Measurements from ENCODE around the gene SCRN2. TPM values are rescaled to one million over a fixed set of nuclear protein-coding genes. Genes with fewer than 3 reads are reported as not detected.

The SCRN2 gene
- total RNA-seq, 1 donor from 2014 or later = 21.3 TPM

GRCh38 chr17:47872019-47872650 lies 31.1 kb upstream of the SCRN2 start:
- DNase-seq (ENCODE audit: low read depth) = no peak

- no peak for DNase-seq (ENCODE audit: low read depth)
Measured at GRCh38 chr17:47871048-47871447, 30.0 kb upstream of the SCRN2 start.

GRCh38 chr17:47870056-47870455 lies 29.0 kb upstream of the SCRN2 start:
- DNase-seq (ENCODE audit: low read depth) = no peak

GRCh38 chr17:47869114-47869513 lies 28.0 kb upstream of the SCRN2 start:
- no peak for DNase-seq (ENCODE audit: low read depth)

GRCh38 chr17:47867813-47868533 lies 26.9 kb upstream of the SCRN2 start:
- DNase-seq (ENCODE audit: low read depth) = no peak

- no peak for DNase-seq (ENCODE audit: low read depth)
Measured at GRCh38 chr17:47866941-47867340, 25.9 kb upstream of the SCRN2 start.

- peak; percentile 59 for DNase-seq (ENCODE audit: low read depth)
Measured at GRCh38 chr17:47864791-47865216, 23.7 kb upstream of the SCRN2 start.

- peak; percentile 87 for DNase-seq (ENCODE audit: low read depth)
Measured at GRCh38 chr17:47862621-47863440, 21.8 kb upstream of the SCRN2 start.

- DNase-seq (ENCODE audit: low read depth) = no peak
Measured at GRCh38 chr17:47860386-47860785, 19.3 kb upstream of the SCRN2 start.

GRCh38 chr17:47857551-47858455 lies 16.7 kb upstream of the SCRN2 start:
- no peak for DNase-seq (ENCODE audit: low read depth)

GRCh38 chr17:47856830-47857229 lies 15.8 kb upstream of the SCRN2 start:
- DNase-seq (ENCODE audit: low read depth) = no peak

- no peak for DNase-seq (ENCODE audit: low read depth)
Measured at GRCh38 chr17:47855737-47856136, 14.7 kb upstream of the SCRN2 start.

GRCh38 chr17:47853616-47854015 lies 12.5 kb upstream of the SCRN2 start:
- no peak for DNase-seq (ENCODE audit: low read depth)

- no peak for DNase-seq (ENCODE audit: low read depth)
Measured at GRCh38 chr17:47852113-47852949, 11.3 kb upstream of the SCRN2 start.

GRCh38 chr17:47851764-47852112 lies 10.7 kb upstream of the SCRN2 start:
- no peak for DNase-seq (ENCODE audit: low read depth)

GRCh38 chr17:47850692-47851573 lies 9.9 kb upstream of the SCRN2 start, which contains the start of gene SP6:
TSS of gene SP6 (minus strand) at chr17:47851163. CDS start at chr17:47848429, 2,734 bp downstream.
- DNase-seq (ENCODE audit: low read depth) = peak; percentile 57

- no peak for DNase-seq (ENCODE audit: low read depth)
Measured at GRCh38 chr17:47850373-47850691, 9.3 kb upstream of the SCRN2 start.

GRCh38 chr17:47848198-47848513 lies 7.1 kb upstream of the SCRN2 start:
- DNase-seq (ENCODE audit: low read depth) = no peak

GRCh38 chr17:47847341-47848197 lies 6.5 kb upstream of the SCRN2 start:
- no peak for DNase-seq (ENCODE audit: low read depth)

Measured in renal cortical epithelial cell (primary cell).